BLaER1 treated with 17β-estradiol and CSF1 and Interleukin-3, amounts not matched to agents 10 nM and 100 nM (cell line): ENCODE measurements around the gene RNF146.
A peak's percentile ranks its signal among the peaks of the same experiment; 100 is the strongest.

Source experiments
- H3K27ac ChIP-seq, 11 experiments: shearing (Covaris generic); formaldehyde crosslinking; 2 replicates each; pipeline ENCODE4 v1.8.1; 2022
- H3K27me3 ChIP-seq, 11 experiments: shearing (Covaris generic); formaldehyde crosslinking; 2 replicates each; pipeline ENCODE4 v1.8.1; 2022
- H3K36me3 ChIP-seq, 11 experiments: shearing (Covaris generic); formaldehyde crosslinking; 2 replicates each; pipeline ENCODE4 v1.8.1; 2022
- H3K4me1 ChIP-seq, 10 experiments: shearing (Covaris generic); formaldehyde crosslinking; 2 replicates each; pipeline ENCODE4 v1.8.1; 2022
- H3K4me2 ChIP-seq, 11 experiments: shearing (Covaris generic); formaldehyde crosslinking; 2 replicates each; pipeline ENCODE4 v1.8.1; 2022
- H3K4me3 ChIP-seq, 10 experiments: shearing (Covaris generic); formaldehyde crosslinking; 2 replicates each; pipeline ENCODE4 v1.8.1; 2022
- H3K9ac ChIP-seq, 11 experiments: shearing (Covaris generic); formaldehyde crosslinking; 2 replicates each; pipeline ENCODE4 v1.8.1; 2022
- H3K9me3 ChIP-seq, 11 experiments: shearing (Covaris generic); formaldehyde crosslinking; replicated peaks in 1 of 11; 2 replicates each; pipeline ENCODE4 v1.8.1; 2022
- H4K20me1 ChIP-seq, 11 experiments: shearing (Covaris generic); formaldehyde crosslinking; 2 replicates each; pipeline ENCODE4 v1.8.1; 2022
- Cebpa-rat ChIP-seq, 11 experiments: shearing (Covaris generic); IDR thresholded peaks; 2 replicates each; pipeline ENCODE4 v1.8.1; 2022

RNF146 gene

DNA sequence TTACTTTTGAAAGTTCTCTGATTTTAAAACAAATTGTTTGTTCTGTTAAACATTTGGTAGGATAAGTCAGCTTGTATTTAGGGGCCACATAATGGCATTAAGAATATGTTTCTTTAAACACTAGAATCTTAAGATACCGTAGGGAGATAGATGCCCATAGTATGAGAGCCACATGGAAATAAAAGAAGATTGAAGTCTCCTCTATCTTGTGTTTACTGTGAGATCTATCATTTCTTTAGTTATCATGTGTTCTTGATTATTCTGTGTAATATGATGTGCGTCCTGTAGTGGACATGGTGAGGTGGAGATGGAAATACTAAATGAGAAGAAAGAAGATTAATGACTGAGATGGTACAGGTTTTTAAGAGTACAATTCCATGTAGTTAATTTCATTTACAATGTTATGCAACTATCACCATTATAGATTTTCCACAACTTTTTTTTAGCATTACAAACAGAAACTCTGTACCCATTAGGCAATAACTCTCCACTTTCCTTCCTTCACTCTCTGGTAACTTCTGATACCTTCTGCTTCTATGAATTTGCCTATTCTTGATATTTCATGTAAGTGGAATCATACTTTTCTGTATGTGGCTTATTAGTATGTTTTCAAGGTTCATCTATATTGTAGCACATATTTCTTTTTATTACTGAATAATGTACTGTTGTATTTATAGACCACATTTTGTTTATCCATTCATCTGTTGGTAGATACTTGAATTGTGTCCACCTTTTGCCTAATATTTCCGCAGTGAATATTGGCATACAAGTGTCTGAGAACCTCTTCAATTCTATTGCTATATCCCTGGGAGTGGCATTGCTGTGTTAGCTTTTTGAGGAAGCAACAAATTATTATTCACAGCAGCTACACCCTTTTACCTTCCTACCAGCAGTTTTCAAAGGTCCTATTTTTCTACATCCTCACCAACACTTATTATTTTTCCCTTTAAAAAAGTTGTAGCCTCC, 11.5 kb downstream of the RNF146 start:
- TF ChIP-seq Cebpa-rat (IDR thresholded peaks at IDR 0.05) = no peak
- no peak overlapping the region for H3K4me3 ChIP-seq
- H3K9me3 ChIP-seq = no peaks in the 10 kb centered on the region
- H3K27ac ChIP-seq = no peak overlapping the region
- no peak overlapping the region for H3K9ac ChIP-seq
- H3K36me3 ChIP-seq = peaks cover 19 to 41% (median 33%) of the 10 kb centered on the region in 11 experiments
- H3K4me2 ChIP-seq = 0 out of 22 replicates have a peak overlapping the region, but pooled peaks of 2 of the 11 experiments have one; percentile 5 to 14
- H4K20me1 ChIP-seq = peaks cover 4 to 100% (median 48%) of the 10 kb centered on the region in 11 experiments; a peak in 16 of 22 replicates
- H3K4me1 ChIP-seq = peaks cover 0 to 50% (median 0%) of the 10 kb centered on the region in 10 experiments; a peak in 5 of 20 replicates
- H3K27me3 ChIP-seq = no peaks in the 10 kb centered on the region

DNA sequence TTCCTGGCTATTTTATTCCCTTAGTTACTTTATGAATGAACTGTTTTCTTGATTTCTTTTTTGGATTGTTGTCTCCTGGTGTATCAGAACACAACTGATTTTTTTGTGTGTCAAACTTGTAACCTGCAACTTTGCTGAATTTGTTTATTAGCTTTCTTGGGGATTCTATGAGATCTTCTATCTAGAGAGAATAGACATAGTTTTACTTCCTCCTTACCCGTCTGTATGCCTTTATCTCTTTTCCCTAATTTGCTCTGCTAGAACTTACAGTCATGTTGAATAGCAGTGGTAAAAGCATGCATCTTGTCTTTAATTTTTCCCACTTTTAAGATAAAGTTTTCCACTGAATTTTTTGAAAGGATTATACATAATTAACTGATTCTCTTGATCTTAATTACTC, 13.2 kb downstream of the RNF146 start:
- Histone ChIP-seq H3K27me3 (no peaks in the 10 kb centered on the region), H3K4me1 (peaks cover 0 to 46% (median 0%) of the 10 kb centered on the region in 10 experiments; a peak in 5 of 20 replicates), H3K4me2 (peak overlapping the region in 2 of 11 experiments; percentile 1 to 24; a peak in 2 of 22 replicates), H3K4me3 (no peak overlapping the region), H3K36me3 (peaks cover 35 to 57% (median 48%) of the 10 kb centered on the region in 11 experiments), H4K20me1 (peaks cover under 1 to 100% (median 44%) of the 10 kb centered on the region in 11 experiments; a peak in 16 of 22 replicates), H3K27ac (no peak overlapping the region), H3K9ac (0 out of 22 replicates have a peak overlapping the region, but pooled peaks of 1 of the 11 experiments have one; percentile 11), H3K9me3 (no peaks in the 10 kb centered on the region)
- TF ChIP-seq Cebpa-rat (IDR thresholded peaks at IDR 0.05) = no peak

DNA sequence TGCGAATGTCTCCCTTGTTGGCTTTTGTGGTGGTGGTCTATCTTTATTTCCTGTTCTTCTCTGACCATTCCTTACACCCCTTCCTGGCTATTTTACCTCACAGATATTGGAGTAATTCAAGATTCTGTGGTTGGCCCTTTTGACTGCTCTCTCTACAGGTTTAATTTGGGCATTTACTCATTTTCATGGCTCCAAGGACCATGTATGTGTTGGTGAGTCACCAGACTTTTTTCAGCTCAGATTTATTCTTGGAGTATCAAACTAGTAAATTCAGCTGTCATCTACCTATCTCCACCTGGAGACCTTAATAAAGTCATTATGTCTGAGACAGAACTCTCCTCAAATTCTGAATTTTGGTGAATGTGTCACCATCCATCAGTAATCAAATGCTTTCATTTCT, 15.5 kb downstream of the RNF146 start:
- Histone ChIP-seq H3K9me3 (no peaks in the 10 kb centered on the region), H3K36me3 (peaks cover 59 to 80% (median 72%) of the 10 kb centered on the region in 11 experiments), H3K4me1 (peaks cover 0 to 29% (median 0%) of the 10 kb centered on the region in 10 experiments; a peak in 5 of 20 replicates), H4K20me1 (peaks cover 0 to 100% (median 28%) of the 10 kb centered on the region in 11 experiments; a peak in 16 of 22 replicates), H3K4me2 (no peak overlapping the region), H3K27ac (no peak overlapping the region), H3K9ac (no peak overlapping the region), H3K27me3 (no peaks in the 10 kb centered on the region), H3K4me3 (no peak overlapping the region)
- TF ChIP-seq Cebpa-rat (IDR thresholded peaks at IDR 0.05) = no peak

DNA sequence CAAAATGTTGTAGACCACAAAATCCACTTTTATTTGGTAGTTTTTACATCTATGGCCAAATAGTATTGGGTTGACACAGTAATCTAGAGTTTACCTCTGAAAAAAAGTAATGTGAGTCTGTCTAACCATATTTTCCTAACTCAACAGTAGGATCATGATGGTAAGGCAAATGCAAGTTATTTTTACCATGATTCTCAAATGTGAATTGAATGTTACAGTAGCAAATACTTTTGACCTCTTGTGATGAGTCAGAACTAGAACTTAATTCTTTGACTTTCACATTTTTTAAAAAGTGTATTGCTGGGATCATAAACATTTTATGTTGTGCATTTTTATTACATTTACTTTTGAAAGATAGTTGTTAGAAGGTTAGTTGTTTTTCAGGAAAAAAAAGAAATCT, 22.0 kb downstream of the RNF146 start:
- peaks cover 62 to 96% (median 82%) of the 10 kb centered on the region in 11 experiments for H3K36me3 ChIP-seq
- no peaks in the 10 kb centered on the region for H3K9me3 ChIP-seq
- H3K27ac ChIP-seq = no peak overlapping the region
- TF ChIP-seq Cebpa-rat (IDR thresholded peaks at IDR 0.05) = no peak
- no peak overlapping the region for H3K9ac ChIP-seq
- H3K4me2 ChIP-seq = no peak overlapping the region
- peaks cover 0 to 99% (median 25%) of the 10 kb centered on the region in 11 experiments; a peak in 14 of 22 replicates for H4K20me1 ChIP-seq
- no peaks in the 10 kb centered on the region for H3K27me3 ChIP-seq
- no peaks in the 10 kb centered on the region for H3K4me1 ChIP-seq
- H3K4me3 ChIP-seq = no peak overlapping the region

DNA sequence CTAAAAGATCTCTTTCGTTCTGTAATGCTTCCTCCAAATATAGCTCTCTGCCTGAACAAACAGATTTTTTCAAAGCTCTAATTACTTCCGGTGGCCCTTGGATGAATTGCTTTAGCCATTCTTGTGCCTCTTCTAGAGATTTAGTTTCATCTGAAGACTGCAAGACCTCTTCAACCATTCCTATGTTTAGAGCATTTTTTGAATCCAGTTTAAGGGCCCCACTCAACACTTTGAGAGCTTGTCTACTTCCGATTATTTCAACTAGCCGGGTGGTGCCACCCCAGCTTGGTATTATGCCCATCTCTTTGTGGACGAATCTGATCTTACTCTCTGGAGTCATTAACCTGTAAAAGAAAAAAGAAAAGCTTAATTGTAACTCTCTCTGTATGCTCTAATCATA, 23.3 kb downstream of the RNF146 start:
- H3K27ac ChIP-seq = no peak overlapping the region
- H3K4me3 ChIP-seq = no peak overlapping the region
- TF ChIP-seq Cebpa-rat (IDR thresholded peaks at IDR 0.05) = no peak
- peaks cover 0 to 99% (median 27%) of the 10 kb centered on the region in 11 experiments; a peak in 14 of 22 replicates for H4K20me1 ChIP-seq
- no peaks in the 10 kb centered on the region for H3K9me3 ChIP-seq
- peaks cover 60 to 96% (median 78%) of the 10 kb centered on the region in 11 experiments for H3K36me3 ChIP-seq
- no peak overlapping the region for H3K4me2 ChIP-seq
- no peaks in the 10 kb centered on the region for H3K4me1 ChIP-seq
- no peak overlapping the region for H3K9ac ChIP-seq
- no peaks in the 10 kb centered on the region for H3K27me3 ChIP-seq

DNA sequence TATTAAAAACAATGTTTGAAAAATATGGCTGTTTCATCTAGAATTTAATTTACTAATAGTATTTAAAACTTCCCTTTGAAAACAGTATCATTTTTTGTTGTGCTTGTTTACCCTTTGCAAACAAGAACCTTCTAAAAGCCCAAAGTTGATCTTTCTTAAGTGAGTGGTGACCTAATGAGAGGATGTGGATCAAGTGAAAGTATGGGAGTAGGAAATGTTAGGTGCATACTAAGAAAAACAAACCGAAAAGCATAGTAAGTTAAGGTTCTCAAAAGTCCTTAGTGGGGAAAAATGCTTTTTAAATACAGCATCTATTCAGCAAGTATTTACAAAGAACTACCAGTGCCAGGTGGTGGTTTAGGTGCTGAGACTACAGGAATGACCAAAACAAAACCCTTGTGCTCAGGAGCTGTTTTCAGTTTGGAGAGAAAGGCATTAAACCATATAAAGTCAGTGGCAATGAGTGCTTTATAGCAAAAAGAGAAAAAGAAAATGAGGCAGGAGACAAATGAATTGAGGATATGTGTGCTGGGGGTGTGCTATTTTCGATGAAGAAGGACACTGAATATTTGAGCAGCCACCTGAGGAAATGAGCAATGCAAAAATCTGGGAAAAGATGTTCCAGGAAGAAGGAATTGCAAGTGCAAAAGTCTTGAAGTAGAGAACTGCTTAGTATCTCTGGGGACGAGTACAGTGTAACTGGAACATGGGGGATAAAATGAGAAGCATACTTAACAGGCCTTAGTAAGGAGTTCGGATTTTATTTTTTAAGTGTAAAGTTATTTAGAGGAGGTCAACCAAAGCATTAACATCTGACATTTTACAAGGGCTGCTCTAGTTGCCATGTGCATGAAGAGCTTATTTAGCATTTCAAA, 24.0 kb downstream of the RNF146 start:
- Histone ChIP-seq H3K4me3 (no peak overlapping the region), H3K27me3 (no peaks in the 10 kb centered on the region), H3K4me1 (no peaks in the 10 kb centered on the region), H4K20me1 (peaks cover 0 to 99% (median 27%) of the 10 kb centered on the region in 11 experiments; a peak in 14 of 22 replicates), H3K4me2 (no peak overlapping the region), H3K36me3 (peaks cover 60 to 96% (median 77%) of the 10 kb centered on the region in 11 experiments), H3K9ac (no peak overlapping the region), H3K9me3 (no peaks in the 10 kb centered on the region), H3K27ac (no peak overlapping the region)
- TF ChIP-seq Cebpa-rat (IDR thresholded peaks at IDR 0.05) = no peak

DNA sequence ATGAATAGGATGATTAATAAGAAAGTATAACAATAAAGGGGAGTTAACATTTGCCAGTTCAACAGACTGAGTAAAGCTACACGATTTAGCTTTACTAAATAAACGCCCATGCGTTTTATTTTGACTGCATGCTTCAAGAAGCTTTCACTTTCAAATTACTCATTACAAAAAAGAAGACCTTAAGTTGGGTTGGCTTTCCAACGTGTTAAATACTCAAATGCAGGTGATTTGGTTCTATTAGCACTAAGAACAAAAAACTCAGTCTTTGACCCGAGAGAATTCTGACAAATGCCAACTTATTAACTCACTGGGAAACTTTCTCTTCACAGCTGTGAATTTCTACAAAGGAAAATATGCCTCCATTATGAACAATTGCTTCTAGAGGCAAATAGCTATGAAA, 24.8 kb downstream of the RNF146 start:
- peaks cover 0 to 96% (median 27%) of the 10 kb centered on the region in 11 experiments; a peak in 14 of 22 replicates for H4K20me1 ChIP-seq
- no peak overlapping the region for H3K27ac ChIP-seq
- H3K27me3 ChIP-seq = no peaks in the 10 kb centered on the region
- H3K4me3 ChIP-seq = no peak overlapping the region
- no peak overlapping the region for H3K9ac ChIP-seq
- H3K4me1 ChIP-seq = no peaks in the 10 kb centered on the region
- peaks cover 60 to 96% (median 74%) of the 10 kb centered on the region in 11 experiments for H3K36me3 ChIP-seq
- H3K9me3 ChIP-seq = no peaks in the 10 kb centered on the region
- H3K4me2 ChIP-seq = no peak overlapping the region
- no peak for TF ChIP-seq Cebpa-rat (IDR thresholded peaks at IDR 0.05)

DNA sequence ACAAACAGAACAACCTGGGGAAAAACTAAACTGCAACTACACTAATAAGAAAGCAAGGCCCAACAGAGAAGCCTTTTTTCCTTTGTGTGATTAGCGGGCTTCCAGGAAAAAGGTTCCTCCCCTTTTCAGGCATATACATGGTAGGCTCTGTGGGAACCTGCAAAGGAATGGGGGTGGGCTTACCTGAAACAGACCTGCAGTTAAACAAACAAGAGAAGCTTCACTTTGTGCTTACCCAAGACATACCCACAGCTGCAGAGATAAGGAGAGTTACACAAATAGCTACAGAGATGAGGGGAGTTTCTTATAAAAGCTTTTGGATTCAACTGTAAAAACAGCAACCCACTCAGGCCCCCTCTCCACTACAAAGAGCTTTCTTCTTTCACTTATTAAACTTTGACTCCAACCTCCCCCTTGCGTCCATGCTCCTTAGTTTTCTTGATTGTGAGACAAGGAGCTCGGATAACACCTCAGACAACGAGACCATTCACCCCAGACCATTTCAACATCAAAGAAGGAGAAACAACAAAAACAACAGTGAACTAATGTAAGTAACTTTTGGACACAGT, 30.9 kb downstream of the RNF146 start:
- Histone ChIP-seq H3K27ac (no peak overlapping the region), H3K4me3 (no peak overlapping the region), H3K9ac (no peak overlapping the region), H3K9me3 (peaks cover 0 to 6% (median 0%) of the 10 kb centered on the region in 11 experiments; a peak in 5 of 22 replicates), H3K36me3 (peaks cover 36 to 85% (median 63%) of the 10 kb centered on the region in 11 experiments), H4K20me1 (peaks cover 10 to 77% (median 27%) of the 10 kb centered on the region in 11 experiments; a peak in 14 of 22 replicates), H3K4me2 (no peak overlapping the region), H3K4me1 (peaks cover 0 to 21% (median 5%) of the 10 kb centered on the region in 10 experiments; a peak in 12 of 20 replicates), H3K27me3 (no peaks in the 10 kb centered on the region)
- TF ChIP-seq Cebpa-rat (IDR thresholded peaks at IDR 0.05) = no peak
